Activated naive CD4-positive, alpha-beta T cell treated with Interleukin-2 at 50 U/mL for 16 hours (primary cell): ENCODE data around the gene PDHA1.

ENCODE experiments used
- DNase-seq: peaks from one replicate; pipeline ENCODE4 v3.0.0-alpha.2; 2020

The PDHA1 gene

DNA sequence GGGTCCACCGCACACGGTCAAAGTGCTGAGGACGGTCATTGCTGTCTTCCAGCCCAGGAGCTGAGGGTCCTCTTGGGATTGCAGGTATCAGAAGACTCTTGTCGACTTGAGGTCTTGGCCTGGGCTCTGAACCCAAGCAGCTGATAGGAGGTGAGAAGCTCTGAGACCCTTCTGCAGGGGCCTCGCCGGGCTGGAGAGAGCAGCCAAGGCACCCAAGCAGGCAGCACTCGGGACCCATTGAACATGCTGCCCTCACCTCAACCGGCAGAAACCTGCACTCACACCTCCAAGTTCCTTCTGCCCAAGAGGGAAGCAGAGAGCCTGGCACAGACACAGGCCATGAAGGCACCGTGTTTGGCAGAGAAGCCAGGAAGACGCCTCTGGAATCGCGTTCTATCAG is 34.1 kb downstream of the PDHA1 start:
- DNase-seq = no peak

DNA sequence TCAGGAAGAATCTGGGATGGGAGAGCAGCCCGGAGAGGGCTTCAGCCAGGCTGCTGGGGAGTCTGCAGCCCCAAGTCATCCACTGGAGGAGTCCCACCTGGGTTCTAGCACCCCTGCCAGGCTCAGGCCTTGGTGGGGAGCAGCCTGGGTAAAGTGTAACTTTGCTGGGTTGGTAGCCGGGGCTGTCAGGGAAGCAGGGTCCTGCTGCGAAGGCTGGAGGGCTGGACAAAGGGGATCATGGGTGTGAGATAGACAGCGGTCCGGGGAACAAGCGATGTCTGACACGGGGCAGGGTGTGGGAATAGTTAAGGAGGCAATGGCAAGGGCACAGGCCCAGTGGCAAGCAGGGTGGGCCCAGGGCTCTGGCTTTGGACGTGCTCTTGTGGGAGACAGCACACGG is 37.6 kb downstream of the PDHA1 start:
- no peak for DNase-seq

DNA sequence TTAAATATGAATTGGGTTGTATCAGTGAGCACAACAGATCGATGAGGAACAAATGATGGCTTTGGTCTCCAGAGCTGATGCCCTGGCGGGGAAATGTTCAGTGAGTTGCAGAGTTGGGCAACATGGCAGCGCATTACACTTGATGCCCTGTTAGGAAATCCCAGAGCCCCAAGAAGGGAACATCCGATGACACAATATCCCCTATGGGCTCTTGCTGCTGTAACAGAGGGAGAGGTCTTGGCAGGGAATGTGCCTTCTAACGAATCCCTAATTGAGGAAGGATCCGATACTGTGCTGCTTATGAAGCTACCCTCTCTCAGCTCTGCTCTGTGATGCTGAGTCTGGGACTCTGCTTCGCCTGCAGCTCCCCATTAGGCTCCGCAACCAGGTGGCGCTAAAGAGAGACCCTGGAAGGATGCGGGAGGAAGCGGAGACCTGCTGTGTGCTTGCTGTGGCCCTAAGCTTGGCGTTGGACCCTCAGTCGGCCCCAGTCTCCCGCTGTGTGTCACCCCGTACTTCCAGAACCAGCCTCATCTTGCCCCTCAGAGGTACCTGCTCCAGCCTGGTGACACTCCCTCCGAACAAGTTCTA is 38.9 kb downstream of the PDHA1 start:
- peak; percentile 53 for DNase-seq

DNA sequence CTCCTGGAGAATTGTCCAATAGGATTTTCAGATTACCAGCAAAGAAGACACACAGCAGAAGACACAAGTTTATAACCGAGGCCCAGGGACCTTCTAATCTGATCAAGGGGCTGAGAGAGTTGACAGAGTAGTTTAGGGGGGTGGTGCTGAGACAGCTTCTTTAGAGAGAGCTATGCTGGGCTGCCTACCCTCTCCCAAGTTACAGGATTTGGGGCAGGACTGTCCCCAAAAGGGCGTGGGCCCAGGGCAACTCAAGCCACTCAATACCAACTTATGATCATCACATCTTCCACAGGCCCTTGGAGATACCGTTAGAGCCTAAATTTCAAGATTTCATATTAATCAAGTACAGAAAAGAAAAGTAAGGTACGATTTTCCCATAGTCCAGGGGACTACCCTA is 43.0 kb downstream of the PDHA1 start:
- no peak for DNase-seq

DNA sequence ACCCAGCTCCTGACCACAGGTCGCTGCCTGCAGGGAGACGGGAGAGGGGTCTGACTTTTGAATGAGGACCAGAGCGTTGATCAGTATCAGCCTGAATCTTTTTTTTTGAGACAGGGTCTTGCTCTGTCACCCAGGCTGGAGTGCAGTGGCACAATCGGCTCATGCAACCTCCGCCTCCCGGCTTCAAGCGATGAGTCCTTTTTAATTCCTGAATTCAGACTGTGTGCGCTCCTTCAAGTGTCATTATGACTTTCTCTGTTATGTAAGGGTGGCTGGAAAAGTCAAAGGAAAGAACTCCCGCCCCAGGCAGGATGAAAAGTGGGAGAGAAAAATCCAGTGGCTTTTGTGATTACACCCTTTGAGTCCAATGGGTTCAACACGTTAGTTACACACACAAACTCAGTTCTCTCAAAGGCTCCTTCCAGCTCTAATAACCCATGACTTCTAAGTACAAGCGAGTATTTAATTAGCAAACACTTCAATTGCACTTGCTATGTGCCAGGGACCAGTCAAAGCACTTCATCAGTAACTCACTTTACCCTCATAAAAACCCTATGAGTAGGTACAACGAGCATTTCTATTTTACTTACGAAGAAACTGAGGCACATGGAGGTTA is 44.4 kb downstream of the PDHA1 start:
- no peak for DNase-seq

DNA sequence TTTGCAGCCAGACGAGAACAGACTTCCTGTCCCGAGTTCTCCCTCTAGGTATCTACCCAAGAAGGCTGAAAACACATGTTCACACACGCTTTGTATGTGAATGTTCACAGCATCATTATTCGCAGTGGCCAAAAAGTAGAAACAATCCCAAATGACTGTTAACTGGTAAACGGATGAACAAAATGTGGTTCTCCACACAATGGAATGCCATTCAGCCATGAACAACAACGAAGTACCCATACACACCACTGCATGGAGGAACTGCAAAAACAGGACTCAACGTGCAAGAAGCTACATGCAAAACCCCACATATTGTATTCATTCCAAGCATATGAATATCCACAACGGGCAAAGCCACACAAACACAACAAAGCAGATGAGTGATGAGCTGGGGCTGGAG is 45.0 kb downstream of the PDHA1 start:
- no peak for DNase-seq

DNA sequence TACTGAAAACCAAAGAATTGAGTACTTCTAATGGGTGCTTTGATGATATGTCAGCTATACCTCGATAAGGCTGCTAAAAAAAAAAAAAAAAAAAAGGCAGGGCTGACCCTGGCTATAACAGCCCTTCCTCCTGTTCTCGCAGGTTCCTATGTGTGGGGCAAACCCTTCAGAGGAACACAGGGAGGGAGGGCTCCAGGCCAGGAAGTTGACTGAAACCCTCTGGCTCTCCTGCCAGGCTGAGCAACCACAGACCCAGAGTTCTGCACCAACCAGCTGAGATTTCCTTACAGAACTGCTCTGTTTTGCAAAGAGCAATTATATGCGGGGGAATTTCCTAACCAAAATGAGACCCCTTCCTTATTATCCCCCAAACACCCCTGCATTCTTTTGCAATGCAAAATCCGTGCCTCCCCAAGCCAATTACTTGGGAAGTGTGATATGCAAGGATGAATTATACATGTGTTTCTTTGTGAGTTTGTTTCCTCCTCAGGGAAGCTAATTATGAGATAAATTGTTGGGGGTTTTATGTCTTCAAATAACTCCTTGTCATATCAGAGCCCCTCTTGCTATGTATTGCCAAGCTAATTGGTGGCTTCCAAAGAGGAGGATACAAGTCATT is 45.6 kb downstream of the PDHA1 start:
- no peak for DNase-seq

DNA sequence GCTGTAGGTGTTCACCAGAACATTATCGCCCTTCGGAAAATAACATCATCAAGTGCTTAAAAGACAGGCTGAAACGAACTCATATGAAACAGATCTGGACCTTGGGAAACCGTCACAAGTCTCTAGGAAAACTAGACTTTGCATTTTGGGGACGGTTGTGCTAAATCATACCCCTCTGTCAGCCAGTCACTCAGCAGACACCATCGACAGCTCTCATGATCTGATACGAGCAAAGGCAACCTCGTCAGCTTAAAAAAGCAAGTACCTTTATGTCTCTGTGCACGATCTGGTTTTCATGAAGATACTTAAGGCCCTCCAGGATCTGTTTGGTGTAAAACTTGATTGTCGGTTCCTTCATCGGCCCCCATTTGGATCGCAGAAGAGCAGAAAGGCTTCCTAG is 48.4 kb downstream of the PDHA1 start:
- no peak for DNase-seq

DNA sequence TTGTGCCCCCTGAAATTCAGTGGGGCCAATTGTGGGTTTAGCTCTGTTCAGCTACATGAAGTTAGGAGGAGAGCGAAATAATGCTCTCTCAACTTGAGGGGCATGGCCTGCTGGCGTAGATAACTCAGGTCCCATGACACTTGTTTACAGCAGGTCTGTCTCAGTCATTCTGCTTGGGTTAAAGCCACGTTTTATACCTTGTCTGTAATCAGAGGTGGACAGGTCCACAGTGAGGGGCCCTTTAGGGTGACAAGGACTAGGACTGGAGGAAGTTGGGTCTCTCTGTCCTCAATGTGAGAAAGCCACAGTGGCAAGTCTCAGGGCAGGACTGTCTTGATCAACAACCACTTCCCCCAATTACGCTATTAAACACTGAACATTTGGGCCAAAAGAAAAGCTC is 49.0 kb downstream of the PDHA1 start:
- DNase-seq = no peak

DNA sequence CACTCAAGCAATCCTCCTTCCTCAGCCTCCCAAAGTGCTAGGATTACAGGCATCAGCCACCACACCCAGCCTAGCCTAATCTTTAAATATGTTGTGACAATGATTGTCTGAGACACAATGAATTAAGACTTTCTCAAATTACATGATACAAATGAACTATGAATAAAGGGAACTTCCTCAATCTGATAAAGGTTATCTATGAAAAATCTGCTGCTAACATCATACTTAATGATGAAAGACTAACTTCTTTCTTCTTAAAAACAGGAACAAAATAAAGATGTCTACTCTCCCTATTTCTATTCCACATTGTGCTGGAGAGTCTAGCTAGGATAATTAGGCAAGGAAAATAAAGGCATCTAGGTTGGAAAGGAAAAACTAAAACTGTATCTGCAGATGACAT is 60.0 kb downstream of the PDHA1 start:
- no peak for DNase-seq

DNA sequence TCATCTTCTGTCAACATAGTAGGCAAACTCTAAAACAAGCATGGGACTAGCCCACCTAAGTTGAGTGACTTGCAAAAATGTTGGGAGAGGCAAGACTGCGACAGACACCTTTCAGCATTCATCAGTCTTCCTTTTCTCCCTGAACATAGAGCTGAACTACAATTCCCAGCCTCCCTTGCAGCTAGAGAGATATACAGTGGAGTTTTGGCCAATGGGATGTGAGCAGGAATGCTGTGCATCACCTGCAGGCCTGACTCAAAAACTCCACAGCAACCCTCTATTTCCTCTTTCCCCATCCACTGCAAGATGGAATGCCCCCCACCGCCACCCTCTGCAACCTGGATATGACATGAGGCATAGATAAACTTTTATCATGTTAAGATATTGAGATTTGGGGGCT is 66.5 kb downstream of the PDHA1 start:
- no peak for DNase-seq
